Right lobe of liver (tissue), 4 donors: ENCODE results near the gene TAS1R3.

Source experiments
- POLR2A ChIP-seq: fragments of 450-650 bp; IDR thresholded peaks from one replicate; pipeline ENCODE4 v1.6.1; 2017; ENCODE audit warnings: antibody characterized with exemption, mild to moderate bottlenecking
- TF ChIP-seq, protein P1 (sequence below), 4 donors: fragments of 200-600 bp in 3 of 4; fragments of 450-650 bp in 1 of 4; IDR thresholded peaks; one replicate each; pipeline versions ENCODE4 v1.5.1 to v1.8.0; 2016 to 2022; ENCODE audit warnings: antibody characterized with exemption in 4 of 4, mild to moderate bottlenecking in 2 of 4
- donor health status: DM: no; HTN: no; CAD: no.
- donor health status: DM: no; HTN: no; CAD: no.
- donor health status: DM: no; HTN: yes; CAD: no.

DNA sequence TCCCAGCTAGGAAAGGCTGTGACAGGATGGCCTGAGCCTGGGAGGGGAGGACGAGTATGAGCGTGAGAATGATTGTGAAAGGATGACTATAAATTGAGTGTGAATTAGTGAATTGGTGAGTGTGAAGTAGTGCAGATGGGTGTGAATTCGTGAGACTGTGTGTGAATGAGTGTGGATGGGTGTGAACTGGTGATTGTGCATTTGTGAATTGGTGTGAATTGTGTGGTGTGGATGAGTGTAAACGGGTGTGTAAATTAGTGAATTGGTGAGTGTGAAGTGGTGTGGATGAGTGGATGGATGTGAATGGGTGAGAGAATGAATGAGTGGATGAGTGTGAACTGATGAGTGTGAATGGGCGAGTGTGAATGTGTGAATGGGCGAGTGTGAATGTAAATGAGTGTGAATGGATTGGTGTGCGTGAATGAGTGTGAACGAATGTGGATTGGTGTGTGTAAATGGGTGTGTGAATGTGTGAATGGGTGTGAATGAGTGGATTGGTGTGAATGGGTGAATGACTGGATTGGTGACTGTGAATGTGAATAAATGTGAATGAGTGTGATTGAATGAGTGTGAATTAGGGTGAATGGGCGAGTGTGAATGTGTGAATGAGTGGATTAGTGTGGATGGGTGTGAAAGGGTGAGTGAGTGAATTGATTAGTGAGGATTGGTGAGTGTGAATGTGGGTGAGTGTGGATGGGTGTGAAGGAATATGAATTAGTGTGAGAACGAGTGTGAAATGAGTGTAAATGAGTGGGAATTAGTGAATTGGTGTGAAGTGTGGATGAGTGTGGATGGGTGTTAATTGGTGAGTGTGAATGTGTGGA is 35.0 kb downstream of the TAS1R3 start:
- TF ChIP-seq, protein P1, sequence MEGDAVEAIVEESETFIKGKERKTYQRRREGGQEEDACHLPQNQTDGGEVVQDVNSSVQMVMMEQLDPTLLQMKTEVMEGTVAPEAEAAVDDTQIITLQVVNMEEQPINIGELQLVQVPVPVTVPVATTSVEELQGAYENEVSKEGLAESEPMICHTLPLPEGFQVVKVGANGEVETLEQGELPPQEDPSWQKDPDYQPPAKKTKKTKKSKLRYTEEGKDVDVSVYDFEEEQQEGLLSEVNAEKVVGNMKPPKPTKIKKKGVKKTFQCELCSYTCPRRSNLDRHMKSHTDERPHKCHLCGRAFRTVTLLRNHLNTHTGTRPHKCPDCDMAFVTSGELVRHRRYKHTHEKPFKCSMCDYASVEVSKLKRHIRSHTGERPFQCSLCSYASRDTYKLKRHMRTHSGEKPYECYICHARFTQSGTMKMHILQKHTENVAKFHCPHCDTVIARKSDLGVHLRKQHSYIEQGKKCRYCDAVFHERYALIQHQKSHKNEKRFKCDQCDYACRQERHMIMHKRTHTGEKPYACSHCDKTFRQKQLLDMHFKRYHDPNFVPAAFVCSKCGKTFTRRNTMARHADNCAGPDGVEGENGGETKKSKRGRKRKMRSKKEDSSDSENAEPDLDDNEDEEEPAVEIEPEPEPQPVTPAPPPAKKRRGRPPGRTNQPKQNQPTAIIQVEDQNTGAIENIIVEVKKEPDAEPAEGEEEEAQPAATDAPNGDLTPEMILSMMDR (IDR thresholded peaks at IDR 0.05), result no peak
- TF ChIP-seq POLR2A, result no peak
